HepG2 (cell line): ENCODE data around the gene IFT52. TPM values are rescaled to one million over a fixed set of nuclear protein-coding genes. Genes with fewer than 3 reads are reported as not detected.
A peak's percentile ranks its signal among the peaks of the same experiment; 100 is the strongest.

Experiments
- ARID4A ChIP-seq: sonication (generic); formaldehyde crosslinking; IDR thresholded peaks from 2 replicates; pipeline ENCODE4 v1.5.0; 2020; ENCODE audit warnings: mild to moderate bottlenecking, missing genetic modification reagents, borderline replicate concordance
- CEBPG ChIP-seq: IDR thresholded peaks from 2 replicates; pipeline ENCODE4 v1.6.1; 2016
- FOXA3 ChIP-seq: IDR thresholded peaks from 2 replicates; pipeline ENCODE4 v1.6.1; 2016; ENCODE audit warnings: missing genetic modification reagents, missing compliant biosample characterization
- HIC2 ChIP-seq: sonication (generic); formaldehyde crosslinking; IDR thresholded peaks from 2 replicates; pipeline ENCODE4 v1.9.0; 2022; ENCODE audit warnings: low read depth, missing genetic modification reagents
- HNRNPLL ChIP-seq: fragments of 200-400 bp; formaldehyde crosslinking; IDR thresholded peaks from 2 replicates; pipeline ENCODE4 v1.6.1; 2017; ENCODE audit warnings: mild to moderate bottlenecking, low read depth, low read length; ENCODE audit not compliant: poor library complexity, severe bottlenecking
- HOXA3 ChIP-seq: sonication (generic); formaldehyde crosslinking; IDR thresholded peaks from 2 replicates; pipeline ENCODE4 v1.5.0; 2020; ENCODE audit warnings: missing genetic modification reagents
- NCOR1 ChIP-seq: fragments of 200-600 bp; sonication (generic); IDR thresholded peaks from 2 replicates; pipeline ENCODE4 v1.7.0; 2017; ENCODE audit warnings: antibody characterized with exemption, low read length, borderline replicate concordance
- ONECUT2 ChIP-seq: sonication (generic); formaldehyde crosslinking; IDR thresholded peaks from 2 replicates; pipeline ENCODE4 v1.4.0; 2020; ENCODE audit warnings: missing genetic modification reagents
- RCOR2 ChIP-seq: IDR thresholded peaks from 2 replicates; pipeline ENCODE4 v1.6.1; 2016; ENCODE audit warnings: missing biosample characterization, missing genetic modification reagents
- ZNF343 ChIP-seq: sonication (generic); formaldehyde crosslinking; IDR thresholded peaks from 2 replicates; pipeline ENCODE4 v1.4.0; 2020; ENCODE audit warnings: mild to moderate bottlenecking, missing genetic modification reagents
- ZNF589 ChIP-seq: sonication (generic); formaldehyde crosslinking; conservative IDR thresholded peaks from 2 replicates; pipeline ENCODE4 v1.8.0; 2022; ENCODE audit warnings: mild to moderate bottlenecking, moderate library complexity, missing genetic modification reagents
- ZNF670 ChIP-seq: sonication (generic); formaldehyde crosslinking; IDR thresholded peaks from 2 replicates; pipeline ENCODE4 v1.8.0; 2022; ENCODE audit warnings: mild to moderate bottlenecking, missing genetic modification reagents, borderline replicate concordance
- ZNF782 ChIP-seq: sonication (generic); formaldehyde crosslinking; IDR thresholded peaks from 2 replicates; pipeline ENCODE4 v1.4.0; 2020; ENCODE audit warnings: missing genetic modification reagents, mild to moderate bottlenecking, borderline replicate concordance
- polyA plus RNA-seq, 8 experiments: library from polyadenylated mRNA; depleted of rRNA in 3 of 8; stranded (reverse) in 7 of 8; unstranded in 1 of 8; fragments of >200 nt; fragmentation: Illumina TruSeq in 4 of 8; extraction: Trizol in 4 of 8; gene quantifications; 2 replicates each; pipeline versions ENCODE4 v1.2.1 to v1.2.3, GENCODE V29; 2011 to 2016; ENCODE audit warnings: low read depth in 4 of 8, missing spikeins in 1 of 8, mixed read lengths in 1 of 8; ENCODE audit not compliant: insufficient read depth in 1 of 8
- total RNA-seq, 5 experiments: library from RNA; depleted of rRNA; stranded (reverse); fragments of >200 nt; fragmentation: Illumina TruSeq; extraction: Trizol; gene quantifications; 2 replicates each; pipeline ENCODE4 v1.2.3, GENCODE V29; 2016; ENCODE audit warnings: low read depth in 1 of 5
- TF ChIP-seq, protein P1 (sequence below): sonication (generic); formaldehyde crosslinking; IDR thresholded peaks from 2 replicates; pipeline ENCODE4 v1.4.0; 2020; ENCODE audit warnings: missing genetic modification reagents, mild to moderate bottlenecking, borderline replicate concordance
- TF ChIP-seq, protein P2 (sequence below), 2 experiments: sonication (generic) in 1 of 2; formaldehyde crosslinking in 1 of 2; IDR thresholded peaks; 2 replicates each; pipeline versions ENCODE4 v1.5.1 to v1.6.1; 2011 to 2020; ENCODE audit warnings: borderline replicate concordance in 1 of 2, low read depth in 1 of 2, low read length in 1 of 2, mild to moderate bottlenecking in 1 of 2, missing genetic modification reagents in 1 of 2, moderate library complexity in 1 of 2
- TF ChIP-seq, protein P3 (sequence below): sonication (generic); formaldehyde crosslinking; IDR thresholded peaks from 2 replicates; pipeline ENCODE4 v1.8.1; 2023; ENCODE audit warnings: missing genetic modification reagents, mild to moderate bottlenecking, borderline replicate concordance
- TF ChIP-seq, protein P4 (sequence below): IDR thresholded peaks from 2 replicates; pipeline ENCODE4 v1.6.1; 2016

Gene IFT52
- total and polyA plus RNA-seq, 2 of the 13 experiments (the other 11 are each of a cell fraction or from before 2014, with no cell fraction given) = 48.0 to 64.0 TPM

DNA sequence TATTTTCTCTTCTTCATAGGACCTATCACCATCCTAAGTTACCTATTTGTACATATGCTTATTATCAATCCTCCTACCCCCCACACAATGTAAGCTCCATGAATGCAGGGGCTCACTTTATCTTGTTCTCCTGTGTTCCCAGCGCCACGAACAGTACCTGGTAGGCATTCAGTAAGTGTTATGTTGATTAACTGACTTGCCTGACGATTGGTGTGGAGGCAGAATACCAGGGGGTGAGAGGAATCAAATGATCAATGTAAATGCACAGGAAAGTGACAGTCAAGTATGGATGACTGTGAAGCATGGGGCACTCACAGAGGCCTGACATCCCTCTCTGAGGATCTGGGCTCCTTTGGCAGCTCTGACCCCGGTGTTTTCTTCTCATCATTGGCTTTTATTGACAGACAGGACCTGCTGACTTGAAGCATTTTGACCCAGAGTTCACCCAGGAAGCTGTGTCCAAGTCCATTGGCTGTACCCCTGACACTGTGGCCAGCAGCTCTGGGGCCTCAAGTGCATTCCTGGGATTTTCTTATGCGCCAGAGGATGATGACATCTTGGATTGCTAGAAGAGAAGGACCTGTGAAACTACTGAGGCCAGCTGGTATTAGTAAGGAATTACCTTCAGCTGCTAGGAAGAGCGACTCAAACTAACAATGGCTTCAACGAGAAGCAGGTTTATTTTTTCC is 6.1 kb upstream of the IFT52 start (continued):
- TF ChIP-seq ZNF782 (CRISPR knock-in tag) (no peak), HIC2 (CRISPR knock-in tag) (no peak), FOXA3 (CRISPR knock-in tag) (peak; percentile 22; the same call in 1 of the 2 replicates), ZNF589 (no peak), ZNF670 (CRISPR knock-in tag) (no peak), HOXA3 (CRISPR knock-in tag) (peak; percentile 43; the same call in 1 of the 2 replicates), NCOR1 (no peak), ONECUT2 (no peak), ARID4A (CRISPR knock-in tag) (peak; percentile 37; the same call in 1 of the 2 replicates), HNRNPLL (no peak), CEBPG (CRISPR knock-in tag) (peak; percentile 28), ZNF343 (CRISPR knock-in tag) (no peak), RCOR2 (CRISPR knock-in tag) (0 out of 2 replicates have a peak, but pooled peaks have one; percentile 17)
- TF ChIP-seq, protein P1, sequence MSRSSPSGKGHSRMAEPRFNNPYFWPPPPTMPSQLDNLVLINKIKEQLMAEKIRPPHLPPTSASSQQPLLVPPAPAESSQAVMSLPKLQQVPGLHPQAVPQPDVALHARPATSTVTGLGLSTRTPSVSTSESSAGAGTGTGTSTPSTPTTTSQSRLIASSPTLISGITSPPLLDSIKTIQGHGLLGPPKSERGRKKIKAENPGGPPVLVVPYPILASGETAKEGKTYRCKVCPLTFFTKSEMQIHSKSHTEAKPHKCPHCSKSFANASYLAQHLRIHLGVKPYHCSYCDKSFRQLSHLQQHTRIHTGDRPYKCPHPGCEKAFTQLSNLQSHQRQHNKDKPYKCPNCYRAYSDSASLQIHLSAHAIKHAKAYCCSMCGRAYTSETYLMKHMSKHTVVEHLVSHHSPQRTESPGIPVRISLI (CRISPR knock-in tag) = no peak
- TF ChIP-seq, protein P2, sequence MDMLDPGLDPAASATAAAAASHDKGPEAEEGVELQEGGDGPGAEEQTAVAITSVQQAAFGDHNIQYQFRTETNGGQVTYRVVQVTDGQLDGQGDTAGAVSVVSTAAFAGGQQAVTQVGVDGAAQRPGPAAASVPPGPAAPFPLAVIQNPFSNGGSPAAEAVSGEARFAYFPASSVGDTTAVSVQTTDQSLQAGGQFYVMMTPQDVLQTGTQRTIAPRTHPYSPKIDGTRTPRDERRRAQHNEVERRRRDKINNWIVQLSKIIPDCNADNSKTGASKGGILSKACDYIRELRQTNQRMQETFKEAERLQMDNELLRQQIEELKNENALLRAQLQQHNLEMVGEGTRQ (IDR thresholded peaks at IDR 0.05; ENCODE audit: low read depth, low read length) = no peak
- TF ChIP-seq, protein P2 (CRISPR knock-in tag; IDR thresholded peaks at IDR 0.05; ENCODE audit: borderline replicate concordance) = peak; percentile 55; the same call in 1 of the 2 replicates
- TF ChIP-seq, protein P3, sequence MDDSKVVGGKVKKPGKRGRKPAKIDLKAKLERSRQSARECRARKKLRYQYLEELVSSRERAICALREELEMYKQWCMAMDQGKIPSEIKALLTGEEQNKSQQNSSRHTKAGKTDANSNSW = no peak
- TF ChIP-seq, protein P4, sequence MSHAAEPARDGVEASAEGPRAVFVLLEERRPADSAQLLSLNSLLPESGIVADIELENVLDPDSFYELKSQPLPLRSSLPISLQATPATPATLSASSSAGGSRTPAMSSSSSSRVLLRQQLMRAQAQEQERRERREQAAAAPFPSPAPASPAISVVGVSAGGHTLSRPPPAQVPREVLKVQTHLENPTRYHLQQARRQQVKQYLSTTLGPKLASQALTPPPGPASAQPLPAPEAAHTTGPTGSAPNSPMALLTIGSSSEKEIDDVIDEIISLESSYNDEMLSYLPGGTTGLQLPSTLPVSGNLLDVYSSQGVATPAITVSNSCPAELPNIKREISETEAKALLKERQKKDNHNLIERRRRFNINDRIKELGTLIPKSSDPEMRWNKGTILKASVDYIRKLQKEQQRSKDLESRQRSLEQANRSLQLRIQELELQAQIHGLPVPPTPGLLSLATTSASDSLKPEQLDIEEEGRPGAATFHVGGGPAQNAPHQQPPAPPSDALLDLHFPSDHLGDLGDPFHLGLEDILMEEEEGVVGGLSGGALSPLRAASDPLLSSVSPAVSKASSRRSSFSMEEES (CRISPR knock-in tag) = 0 out of 2 replicates have a peak, but pooled peaks have one; percentile 47
